Measurements from ENCODE around the gene CCDC12.

DNA sequence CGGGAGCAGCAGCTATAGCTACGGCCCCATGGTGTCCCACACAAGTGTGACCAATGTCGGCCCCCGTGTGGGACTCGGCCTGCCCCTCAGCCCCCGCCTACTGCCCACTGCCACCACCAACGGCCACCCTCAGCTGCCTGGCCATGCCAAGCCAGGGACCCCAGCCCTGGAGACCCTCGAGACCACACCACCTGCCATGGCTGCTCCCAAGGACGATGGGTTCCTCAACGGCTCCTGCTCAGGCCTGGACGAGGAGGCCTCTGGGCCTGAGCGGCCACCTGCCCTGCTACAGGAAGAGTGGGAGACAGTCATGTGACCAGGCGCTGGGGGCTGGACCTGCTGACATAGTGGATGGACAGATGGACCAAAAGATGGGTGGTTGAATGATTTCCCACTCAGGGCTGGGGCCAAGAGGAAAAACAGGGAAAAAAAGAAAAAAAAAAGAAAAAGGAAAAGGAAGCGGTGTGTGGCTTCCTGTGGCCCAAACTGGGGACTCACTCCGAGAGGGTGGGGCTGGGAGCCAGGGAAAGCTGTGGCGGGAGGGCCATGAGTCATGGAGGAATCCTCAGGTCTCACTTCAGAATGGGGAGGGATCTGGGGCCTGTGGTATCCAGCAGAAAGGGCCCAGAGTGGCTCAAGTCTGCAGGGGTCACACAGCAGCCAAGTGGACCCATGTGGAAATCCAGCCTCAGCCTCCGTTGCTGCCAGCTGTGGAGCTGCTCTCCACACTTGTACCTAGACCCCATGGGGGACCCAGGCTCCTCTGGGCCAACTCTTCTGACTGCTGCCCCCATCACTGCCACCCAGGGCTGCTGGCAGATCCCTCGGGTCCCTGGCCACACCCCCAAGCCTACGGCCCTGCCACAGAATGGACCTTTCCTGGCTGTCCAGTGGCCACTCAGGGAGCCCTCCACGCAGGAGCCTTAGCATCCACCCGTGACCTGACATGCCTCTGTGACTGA, 72.9 kb downstream of the CCDC12 start:
- TF ChIP-seq, protein P1, sequence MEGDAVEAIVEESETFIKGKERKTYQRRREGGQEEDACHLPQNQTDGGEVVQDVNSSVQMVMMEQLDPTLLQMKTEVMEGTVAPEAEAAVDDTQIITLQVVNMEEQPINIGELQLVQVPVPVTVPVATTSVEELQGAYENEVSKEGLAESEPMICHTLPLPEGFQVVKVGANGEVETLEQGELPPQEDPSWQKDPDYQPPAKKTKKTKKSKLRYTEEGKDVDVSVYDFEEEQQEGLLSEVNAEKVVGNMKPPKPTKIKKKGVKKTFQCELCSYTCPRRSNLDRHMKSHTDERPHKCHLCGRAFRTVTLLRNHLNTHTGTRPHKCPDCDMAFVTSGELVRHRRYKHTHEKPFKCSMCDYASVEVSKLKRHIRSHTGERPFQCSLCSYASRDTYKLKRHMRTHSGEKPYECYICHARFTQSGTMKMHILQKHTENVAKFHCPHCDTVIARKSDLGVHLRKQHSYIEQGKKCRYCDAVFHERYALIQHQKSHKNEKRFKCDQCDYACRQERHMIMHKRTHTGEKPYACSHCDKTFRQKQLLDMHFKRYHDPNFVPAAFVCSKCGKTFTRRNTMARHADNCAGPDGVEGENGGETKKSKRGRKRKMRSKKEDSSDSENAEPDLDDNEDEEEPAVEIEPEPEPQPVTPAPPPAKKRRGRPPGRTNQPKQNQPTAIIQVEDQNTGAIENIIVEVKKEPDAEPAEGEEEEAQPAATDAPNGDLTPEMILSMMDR (IDR thresholded peaks at IDR 0.05) = no peak
- no peak for TF ChIP-seq POLR2A (IDR thresholded peaks at IDR 0.05)

Data from lower leg skin (tissue), 3 donors.